Activated naive CD8-positive, alpha-beta T cell treated with anti-CD3 and anti-CD28 coated beads, Interleukin-2, amount 50 U/mL, for 16 hours (primary cell): ENCODE results near the gene SLC6A8.

Source experiments
- DNase-seq: peaks from one replicate; pipeline ENCODE4 v3.0.0-alpha.2; 2020; ENCODE audit warnings: low read depth, low spot score

SLC6A8 gene

GRCh38 chrX:153687121-153688039 is at the start of gene SLC6A8:
TSS of gene SLC6A8 (plus strand) at chrX:153687926. CDS start at chrX:153688575, 649 bp downstream.
- DNase-seq, result no peak

- DNase-seq, result no peak
Observed at GRCh38 chrX:153638041-153638371, 49.7 kb upstream of the SLC6A8 start.

GRCh38 chrX:153638436-153639176 is 49.1 kb upstream of the SLC6A8 start:
- DNase-seq, result no peak

- DNase-seq, result no peak
Observed at GRCh38 chrX:153639177-153640044, 48.3 kb upstream of the SLC6A8 start.

GRCh38 chrX:153640045-153640686 is 47.6 kb upstream of the SLC6A8 start:
- no peak for DNase-seq

GRCh38 chrX:153640736-153641575 is 46.8 kb upstream of the SLC6A8 start:
- DNase-seq, result no peak

- DNase-seq, result no peak
Observed at GRCh38 chrX:153641627-153642026, 46.1 kb upstream of the SLC6A8 start.

GRCh38 chrX:153642051-153642654 is 45.6 kb upstream of the SLC6A8 start:
- DNase-seq, result no peak

GRCh38 chrX:153642655-153643430 is 44.9 kb upstream of the SLC6A8 start:
- no peak for DNase-seq

GRCh38 chrX:153643431-153644351 is 44.0 kb upstream of the SLC6A8 start:
- no peak for DNase-seq

- no peak for DNase-seq
Observed at GRCh38 chrX:153644356-153645125, 43.2 kb upstream of the SLC6A8 start.

- DNase-seq, result no peak
Observed at GRCh38 chrX:153645151-153645550, 42.6 kb upstream of the SLC6A8 start.

- no peak for DNase-seq
Observed at GRCh38 chrX:153645921-153646488, 41.7 kb upstream of the SLC6A8 start.

GRCh38 chrX:153646620-153647373 is 40.9 kb upstream of the SLC6A8 start, which contains the start of gene DUSP9:
TSS of gene DUSP9 (plus strand) at chrX:153647203. CDS start at chrX:153647954, 751 bp downstream.
- no peak for DNase-seq

- no peak for DNase-seq
Observed at GRCh38 chrX:153647461-153648357, 40.0 kb upstream of the SLC6A8 start.
